Dermis microvascular lymphatic vessel endothelial cell (primary cell): ENCODE measurements around the gene ZNF574. TPM values are rescaled to one million over a fixed set of nuclear protein-coding genes. Genes with fewer than 3 reads are reported as not detected.

Source experiments
- DNase-seq, 2 donors: peaks; one replicate each; pipeline versions ENCODE4 v3.0.0 to v3.0.0-alpha.2; 2010; ENCODE audit warnings: low read depth in 2 of 2
- total RNA-seq: library from RNA; depleted of rRNA; stranded (reverse); fragments of >200 nt; gene quantifications from 2 replicates; pipeline ENCODE4 v1.2.1, GENCODE V29; 2014

The ZNF574 gene
- total RNA-seq, 1 donor from 2014 or later, result 8.0 TPM

DNA sequence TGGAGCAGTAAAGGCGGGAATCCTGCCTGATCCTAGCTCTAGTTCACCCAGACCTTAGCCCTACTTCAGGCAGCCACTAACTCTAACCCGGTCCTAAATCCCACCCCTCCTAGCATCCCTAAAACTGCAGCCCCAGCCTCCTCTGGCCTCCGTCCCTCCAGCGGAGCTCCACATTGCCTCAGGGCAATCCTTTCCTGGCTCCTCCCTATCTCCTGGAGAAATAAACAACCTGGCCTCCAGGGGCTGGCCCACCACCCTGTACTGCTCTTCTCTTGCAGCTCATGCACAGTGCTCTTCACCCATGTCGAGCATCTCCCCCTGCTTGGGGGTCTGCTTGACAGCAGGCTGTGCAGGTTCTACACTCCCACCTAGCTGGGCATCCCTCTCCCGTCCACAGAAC is 49.6 kb downstream of the ZNF574 start:
- DNase-seq, result no peak

DNA sequence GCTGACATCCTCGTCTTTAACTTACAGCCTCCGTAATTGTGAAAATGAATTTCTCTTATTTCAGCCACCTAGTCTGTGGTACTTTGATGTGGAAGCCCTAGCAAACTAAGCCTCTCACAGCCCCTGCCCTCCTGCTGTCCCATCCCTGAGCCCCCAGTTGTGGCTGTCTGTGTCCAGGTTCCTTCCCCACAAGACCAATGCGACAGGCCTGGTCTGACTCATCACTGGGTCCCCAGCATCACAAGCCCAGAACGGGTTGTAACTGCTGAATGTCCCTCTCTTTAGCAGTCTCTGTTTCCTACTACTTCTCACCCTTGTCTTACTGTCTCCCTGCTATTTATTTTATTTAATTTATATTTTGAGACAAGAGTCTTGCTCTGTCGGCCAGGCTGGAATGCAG is 50.6 kb downstream of the ZNF574 start:
- no peak for DNase-seq

DNA sequence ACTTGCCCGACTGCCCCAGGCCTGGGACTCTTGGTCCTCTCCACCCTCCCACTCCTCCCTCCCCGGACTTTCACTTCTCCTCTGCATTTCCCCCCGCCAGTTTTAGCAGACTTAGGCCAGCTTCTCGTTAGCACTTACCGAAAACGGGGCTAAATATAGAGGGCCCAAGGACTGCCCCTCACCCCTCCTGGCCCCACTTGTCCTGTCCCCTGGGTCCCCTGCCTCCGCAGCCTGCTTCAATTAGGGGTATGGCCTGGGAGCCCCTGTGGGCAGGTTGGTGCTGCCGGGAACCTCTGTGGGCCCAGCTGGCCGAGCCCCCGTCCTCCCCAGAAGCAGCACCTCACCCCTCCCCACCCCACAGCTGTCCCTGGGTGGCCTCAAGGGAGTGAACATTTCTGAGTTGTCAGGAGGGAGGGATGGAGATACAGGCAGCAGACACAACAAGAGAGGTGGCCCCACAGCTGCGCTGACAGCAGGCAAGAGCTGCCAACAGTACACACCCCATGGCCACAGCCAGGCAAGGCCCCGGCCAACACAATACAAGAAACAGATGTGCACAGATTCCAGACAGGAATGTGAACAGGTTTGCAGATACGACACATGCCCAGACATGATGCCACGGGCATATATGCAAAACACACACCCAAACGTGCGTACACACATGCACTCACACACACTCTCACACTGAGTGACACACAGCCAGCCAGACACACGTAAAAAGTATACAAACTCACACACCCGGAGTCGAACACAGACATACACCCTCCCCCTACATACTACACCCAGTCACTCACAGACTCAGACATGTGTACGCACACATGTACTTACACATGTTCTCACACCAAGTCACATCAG is 53.7 kb downstream of the ZNF574 start:
- no peak for DNase-seq

DNA sequence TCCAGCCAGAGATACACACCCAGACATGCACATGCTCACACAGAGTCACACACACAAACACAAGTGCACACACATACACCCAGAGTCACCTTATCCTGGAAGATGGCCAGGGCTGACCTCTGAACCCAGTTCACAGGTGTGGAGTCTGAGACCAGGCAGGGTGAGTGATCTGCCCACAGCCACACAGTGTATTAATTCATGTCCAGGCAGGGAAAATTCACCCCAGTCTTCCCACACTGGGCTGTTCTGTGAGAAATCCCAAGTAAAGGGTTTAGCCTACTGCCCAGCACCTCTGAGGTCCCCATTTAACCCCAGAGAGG is 54.2 kb downstream of the ZNF574 start:
- no peak for DNase-seq

Other genes with a start within 250 kb of the ZNF574 start
- not detected in 2 replicates for gene LYPD4, start 231.5 kb upstream of the ZNF574 start, total RNA-seq
- gene DMRTC2, start 231.1 kb upstream of the ZNF574 start, total RNA-seq, result not detected in 2 replicates
- gene RPS19, start 215.9 kb upstream of the ZNF574 start, total RNA-seq, result 398 and 471 TPM in 2 replicates
- 0.13 and 0.25 TPM in 2 replicates for gene CD79A, start 198.9 kb upstream of the ZNF574 start, total RNA-seq
- gene ARHGEF1, start 193.0 kb upstream of the ZNF574 start, total RNA-seq, result 27.9 and 35.0 TPM in 2 replicates
- gene ERFL, start 147.7 kb upstream of the ZNF574 start, total RNA-seq, result not detected in 2 replicates
- 104 and 137 TPM in 2 replicates for gene RABAC1, start 116.8 kb upstream of the ZNF574 start, total RNA-seq
- under 0.01 TPM in 1 of 2 replicates, not detected in the other for gene ATP1A3, start 81.9 kb upstream of the ZNF574 start, total RNA-seq
- gene GRIK5, start 6.0 kb upstream of the ZNF574 start, total RNA-seq, result under 0.01 TPM in 1 of 2 replicates, not detected in the other
- 0.26 and 1.0 TPM in 2 replicates for gene POU2F2, start 56.3 kb downstream of the ZNF574 start, total RNA-seq
- 15.0 and 20.9 TPM in 2 replicates for gene DEDD2, start 141.5 kb downstream of the ZNF574 start, total RNA-seq
- 4.9 and 6.2 TPM in 2 replicates for gene ZNF526, start 144.1 kb downstream of the ZNF574 start, total RNA-seq
- gene GSK3A, start 166.4 kb downstream of the ZNF574 start, total RNA-seq, result 8.9 and 13.9 TPM in 2 replicates
- 18.4 and 31.1 TPM in 2 replicates for gene ERF, start 179.0 kb downstream of the ZNF574 start, total RNA-seq
- 8.7 and 14.0 TPM in 2 replicates for gene CIC, start 193.1 kb downstream of the ZNF574 start, total RNA-seq
- 0.13 and 0.51 TPM in 2 replicates for gene PRR19, start 226.0 kb downstream of the ZNF574 start, total RNA-seq
- gene PAFAH1B3, start 226.5 kb downstream of the ZNF574 start, total RNA-seq, result 34.0 and 36.9 TPM in 2 replicates
- gene TMEM145, start 237.1 kb downstream of the ZNF574 start, total RNA-seq, result 0.25 and 0.26 TPM in 2 replicates
- gene MEGF8, start 249.5 kb downstream of the ZNF574 start, total RNA-seq, result 15.3 and 27.6 TPM in 2 replicates